H1 (cell line): ENCODE measurements around the gene NDUFAF3.
A peak's percentile ranks its signal among the peaks of the same experiment; 100 is the strongest.

Experiments
- CEBPB ChIP-seq: IDR thresholded peaks from 2 replicates; pipeline ENCODE4 v1.6.1; 2012; ENCODE audit warnings: low read depth, low read length
- EP300 ChIP-seq, 2 experiments: IDR thresholded peaks; 1 replicate in 1 of 2; 2 replicates in 1 of 2; pipeline ENCODE4 v1.6.1; 2011 to 2012; ENCODE audit warnings: low read depth in 2 of 2, low read length in 2 of 2, mild to moderate bottlenecking in 2 of 2, borderline replicate concordance in 1 of 2, inconsistent platforms in 1 of 2, moderate library complexity in 1 of 2
- GABPA ChIP-seq: IDR thresholded peaks from 2 replicates; pipeline ENCODE4 v1.6.1; 2011; ENCODE audit warnings: mild to moderate bottlenecking, low read length, moderate library complexity, borderline replicate concordance; ENCODE audit not compliant: insufficient read depth
- PHF8 ChIP-seq: fragments of 200-600 bp; sonication (generic); conservative IDR thresholded peaks from 2 replicates; pipeline ENCODE4 v1.7.1; 2012; ENCODE audit warnings: low read depth, mild to moderate bottlenecking, inconsistent platforms, low read length, moderate library complexity
- POLR2A ChIP-seq, 2 experiments: IDR thresholded peaks; 1 replicate in 1 of 2; 2 replicates in 1 of 2; pipeline ENCODE4 v1.6.1; 2011; ENCODE audit warnings: low read depth in 2 of 2, low read length in 2 of 2, mild to moderate bottlenecking in 2 of 2; ENCODE audit errors: control extremely low read depth in 1 of 2
- POLR2AphosphoS5 ChIP-seq: IDR thresholded peaks from 2 replicates; pipeline ENCODE4 v1.6.1; 2011; ENCODE audit warnings: low read depth, low read length
- SP2 ChIP-seq: IDR thresholded peaks from 2 replicates; pipeline ENCODE4 v1.6.1; 2012; ENCODE audit warnings: mild to moderate bottlenecking, low read length, inconsistent platforms
- SP4 ChIP-seq: IDR thresholded peaks from 2 replicates; pipeline ENCODE4 v1.6.1; 2012; ENCODE audit warnings: low read length, inconsistent platforms
- TAF1 ChIP-seq: IDR thresholded peaks from 2 replicates; pipeline ENCODE4 v1.6.1; 2011; ENCODE audit warnings: mild to moderate bottlenecking, low read depth, low read length
- TF ChIP-seq, protein P1 (sequence below): IDR thresholded peaks from 2 replicates; pipeline ENCODE4 v1.6.1; 2012; ENCODE audit warnings: inconsistent platforms
- TF ChIP-seq, protein P2 (sequence below), 3 experiments: IDR thresholded peaks; 1 replicate in 2 of 3; 2 replicates in 1 of 3; pipeline versions ENCODE4 v1.5.1 to v1.6.1; 2011; ENCODE audit warnings: low read length in 3 of 3, mild to moderate bottlenecking in 3 of 3, inconsistent platforms in 2 of 3, low read depth in 1 of 3, moderate library complexity in 1 of 3; ENCODE audit not compliant: insufficient read depth in 1 of 3; ENCODE audit errors: control extremely low read depth in 1 of 3

- TF ChIP-seq, protein P1, sequence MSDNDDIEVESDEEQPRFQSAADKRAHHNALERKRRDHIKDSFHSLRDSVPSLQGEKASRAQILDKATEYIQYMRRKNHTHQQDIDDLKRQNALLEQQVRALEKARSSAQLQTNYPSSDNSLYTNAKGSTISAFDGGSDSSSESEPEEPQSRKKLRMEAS: no peak
- TF ChIP-seq PHF8 (no peak), SP2 (no peak), EP300 (IDR thresholded peaks at IDR 0.05; ENCODE audit: borderline replicate concordance in 1 of 2, low read depth in 2 of 2, low read length in 2 of 2) (no peak), POLR2AphosphoS5 (peak; percentile 85), POLR2A (IDR thresholded peaks at IDR 0.05; ENCODE audit: control extremely low read depth in 1 of 2, low read depth in 2 of 2, low read length in 2 of 2) (no peak; a peak in 1 of 3 replicates), GABPA (no peak), TAF1 (no peak), SP4 (no peak), CEBPB (no peak)
- TF ChIP-seq, protein P2, sequence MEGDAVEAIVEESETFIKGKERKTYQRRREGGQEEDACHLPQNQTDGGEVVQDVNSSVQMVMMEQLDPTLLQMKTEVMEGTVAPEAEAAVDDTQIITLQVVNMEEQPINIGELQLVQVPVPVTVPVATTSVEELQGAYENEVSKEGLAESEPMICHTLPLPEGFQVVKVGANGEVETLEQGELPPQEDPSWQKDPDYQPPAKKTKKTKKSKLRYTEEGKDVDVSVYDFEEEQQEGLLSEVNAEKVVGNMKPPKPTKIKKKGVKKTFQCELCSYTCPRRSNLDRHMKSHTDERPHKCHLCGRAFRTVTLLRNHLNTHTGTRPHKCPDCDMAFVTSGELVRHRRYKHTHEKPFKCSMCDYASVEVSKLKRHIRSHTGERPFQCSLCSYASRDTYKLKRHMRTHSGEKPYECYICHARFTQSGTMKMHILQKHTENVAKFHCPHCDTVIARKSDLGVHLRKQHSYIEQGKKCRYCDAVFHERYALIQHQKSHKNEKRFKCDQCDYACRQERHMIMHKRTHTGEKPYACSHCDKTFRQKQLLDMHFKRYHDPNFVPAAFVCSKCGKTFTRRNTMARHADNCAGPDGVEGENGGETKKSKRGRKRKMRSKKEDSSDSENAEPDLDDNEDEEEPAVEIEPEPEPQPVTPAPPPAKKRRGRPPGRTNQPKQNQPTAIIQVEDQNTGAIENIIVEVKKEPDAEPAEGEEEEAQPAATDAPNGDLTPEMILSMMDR (IDR thresholded peaks at IDR 0.05; ENCODE audit: control extremely low read depth in 1 of 3, insufficient read depth in 1 of 3, low read depth in 1 of 3, low read length in 3 of 3): no peak
Observed at GRCh38 chr3:49025005-49025792, 3.3 kb downstream of the NDUFAF3 start.
